SH-SY5Y (cell line): ENCODE data around the gene ENSA.

Source experiments
- GATA2 ChIP-seq: IDR thresholded peaks from 2 replicates; pipeline ENCODE4 v1.6.1; 2011; ENCODE audit warnings: mild to moderate bottlenecking, low read depth, low read length
- GATA3 ChIP-seq: IDR thresholded peaks from 2 replicates; pipeline ENCODE4 v1.6.1; 2011; ENCODE audit warnings: low read depth, mild to moderate bottlenecking, low read length, moderate library complexity

ENSA gene, protein sequence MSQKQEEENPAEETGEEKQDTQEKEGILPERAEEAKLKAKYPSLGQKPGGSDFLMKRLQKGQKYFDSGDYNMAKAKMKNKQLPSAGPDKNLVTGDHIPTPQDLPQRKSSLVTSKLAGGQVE

DNA sequence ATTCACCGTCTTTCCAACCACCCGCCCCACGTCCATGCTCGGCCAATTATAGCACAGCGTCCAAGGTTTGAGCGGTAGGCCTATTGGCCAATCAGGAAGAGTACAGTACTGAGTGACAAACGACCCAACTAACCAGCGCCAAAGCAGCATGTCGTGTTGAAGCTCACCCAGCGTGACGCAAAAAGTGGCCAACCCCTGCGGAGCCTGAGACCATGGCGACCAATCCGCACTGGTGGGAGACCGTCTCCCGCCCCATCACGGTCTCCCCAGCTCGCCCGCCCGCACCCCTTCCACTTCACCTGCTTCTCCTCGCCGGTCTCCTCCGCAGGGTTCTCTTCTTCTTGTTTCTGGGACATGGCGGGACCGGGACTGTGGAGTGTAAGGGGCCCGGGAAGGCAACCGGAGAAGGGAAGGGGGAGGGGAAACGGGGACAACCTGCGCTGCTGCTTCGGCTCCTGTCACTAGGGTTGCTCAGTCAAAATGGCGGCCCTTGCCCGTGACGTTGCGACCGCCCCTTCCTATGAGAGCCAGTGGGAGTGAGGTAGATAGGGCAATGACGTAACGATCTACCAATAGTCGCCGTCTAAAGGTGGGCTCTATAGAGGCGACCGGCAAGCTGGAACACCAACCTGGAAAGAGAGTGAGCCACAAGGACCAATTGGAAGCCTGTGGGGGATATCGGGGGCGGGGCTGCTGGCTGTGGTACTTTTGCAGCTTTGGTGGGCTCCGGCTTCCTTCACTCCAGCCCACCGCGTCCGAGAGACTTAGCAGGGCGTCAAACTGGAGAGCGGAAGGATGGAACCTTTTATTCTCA is at the start of gene ENSA:
Gene ENSA, minus strand, starts transcription at position 498 of the 814 bp plus-strand sequence. Its CDS starts 142 bp downstream, at position 356.
- TF ChIP-seq GATA3 (no peak), GATA2 (no peak)

DNA sequence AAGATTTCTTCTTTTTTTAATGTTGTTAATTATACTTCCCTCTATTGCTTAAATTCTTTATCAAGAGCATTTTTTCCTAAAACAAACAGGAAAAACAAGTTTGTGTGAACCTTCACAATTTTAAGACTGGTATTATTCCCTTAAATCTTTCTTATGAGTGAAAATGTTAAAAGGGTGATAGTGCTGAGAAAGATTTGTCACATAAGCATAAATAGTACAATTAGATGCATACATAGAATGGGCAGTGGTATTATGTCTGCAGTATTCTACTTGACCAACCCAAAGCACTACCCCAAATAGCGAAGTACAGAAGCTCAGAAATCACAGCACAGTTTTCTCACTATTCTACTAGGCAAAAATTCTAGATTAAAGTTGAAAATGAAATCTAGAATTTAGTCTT is 49.6 kb upstream of the ENSA start:
- no peak for TF ChIP-seq GATA2
- TF ChIP-seq GATA3: no peak

GRCh38 chr1:150674881-150675280 is 45.5 kb upstream of the ENSA start:
- no peak for TF ChIP-seq GATA2
- TF ChIP-seq GATA3: no peak

DNA sequence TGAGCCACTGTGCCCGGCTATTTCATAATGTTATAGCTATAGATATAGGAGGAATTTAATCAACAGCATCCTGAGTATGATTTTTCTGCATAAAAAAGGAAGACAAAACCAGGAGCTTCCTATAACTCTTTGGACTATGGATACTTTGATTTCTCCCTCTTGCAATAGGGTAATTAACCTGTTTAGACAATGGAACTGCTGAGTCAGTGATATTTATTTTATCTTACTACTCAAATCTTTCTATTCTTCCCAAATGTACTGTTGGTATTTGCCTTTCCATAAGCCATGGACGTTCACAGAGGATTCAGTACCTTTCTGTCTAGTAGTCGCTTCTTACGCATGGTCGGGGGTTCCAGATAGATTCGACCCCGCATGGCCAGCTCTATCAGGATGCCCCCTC is 33.9 kb upstream of the ENSA start:
- TF ChIP-seq GATA3 (no peak), GATA2 (no peak)

DNA sequence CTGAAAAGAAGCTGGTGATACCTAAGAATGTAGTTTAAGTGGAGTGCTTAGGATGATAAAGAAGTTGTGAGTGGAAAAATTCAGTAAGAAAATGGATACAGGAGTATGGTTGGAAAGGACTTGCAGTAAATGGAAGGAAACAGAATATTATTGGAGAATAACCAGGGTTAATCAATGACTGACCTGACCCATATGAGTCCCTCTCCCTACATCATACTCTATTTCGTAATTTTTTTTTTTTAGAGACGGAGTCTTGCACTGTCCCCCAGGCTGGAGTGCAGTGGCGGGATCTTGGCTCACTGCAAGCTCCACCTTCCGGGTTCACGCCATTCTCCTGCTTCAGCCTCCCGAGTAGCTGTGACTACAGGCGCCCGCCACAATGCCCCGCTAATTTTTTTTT is 33.4 kb upstream of the ENSA start:
- TF ChIP-seq GATA2 (no peak), GATA3 (no peak)

DNA sequence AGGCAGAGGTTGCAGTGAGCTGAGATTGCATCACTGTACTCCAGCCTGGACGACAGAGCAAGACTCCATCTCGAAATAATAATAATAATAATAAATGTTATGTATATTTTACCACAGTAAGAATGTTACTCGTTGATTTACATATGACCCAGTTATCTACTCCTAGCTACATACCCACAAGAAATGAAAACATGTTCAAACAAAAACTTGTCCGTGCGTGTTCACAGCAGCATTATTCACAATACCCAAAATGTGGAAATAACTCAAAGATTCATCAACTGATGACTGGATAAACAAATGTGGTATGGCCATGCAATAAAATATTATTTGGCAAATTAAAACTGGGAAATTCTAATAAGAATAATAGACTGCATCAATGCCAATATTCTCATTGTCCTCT is 31.7 kb upstream of the ENSA start:
- TF ChIP-seq GATA3 (no peak), GATA2 (no peak)

DNA sequence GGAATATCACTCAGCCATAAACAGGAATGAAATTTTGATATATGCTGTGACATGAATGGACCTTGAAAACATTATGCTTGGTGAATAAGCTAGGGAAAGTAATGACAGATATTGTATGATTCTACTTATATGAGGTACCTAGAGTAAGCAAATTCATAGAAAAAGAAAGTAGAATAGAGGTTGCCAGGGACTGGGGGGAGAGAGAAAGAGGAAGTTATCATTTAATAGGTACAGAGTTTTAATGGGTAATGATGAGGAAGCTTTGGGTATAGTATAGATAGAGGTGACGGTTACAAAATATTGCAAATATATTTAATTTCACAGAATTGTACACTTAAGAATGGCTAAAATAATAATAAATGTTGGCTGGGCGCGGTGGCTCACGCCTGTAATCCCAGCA is 31.2 kb upstream of the ENSA start:
- no peak for TF ChIP-seq GATA2

- no peak for TF ChIP-seq GATA3
- no peak for TF ChIP-seq GATA2
Measured at GRCh38 chr1:150650193-150650592, 20.8 kb upstream of the ENSA start.

DNA sequence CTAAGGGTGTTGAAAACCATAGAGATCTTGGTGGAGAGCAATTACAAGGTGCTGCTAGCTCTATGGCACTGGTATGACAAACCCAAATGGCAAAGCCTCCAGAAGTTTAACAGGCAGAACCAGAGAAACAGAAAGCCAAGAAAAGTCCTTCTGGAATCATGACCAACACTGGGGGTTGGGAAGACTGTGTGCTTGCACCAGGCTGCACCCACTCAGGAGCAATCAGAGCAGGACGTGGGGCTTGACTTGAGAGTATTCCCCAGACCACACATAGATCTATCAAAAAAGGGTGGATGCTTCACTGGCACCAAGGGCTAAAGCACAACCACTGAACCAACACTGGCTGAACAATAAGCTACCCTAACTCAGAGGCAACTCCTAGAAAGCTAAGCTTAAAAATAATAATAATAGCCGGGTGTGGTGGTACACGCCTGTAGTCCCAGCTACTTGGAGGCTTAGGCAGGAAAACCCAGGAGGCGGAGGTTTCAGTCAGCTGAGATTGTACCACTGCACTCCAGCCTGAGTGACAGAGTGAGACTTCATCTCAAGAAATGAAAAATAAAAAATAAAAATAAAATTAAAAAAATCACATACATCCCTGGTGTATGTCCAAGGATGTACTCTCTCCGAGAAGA is 20.1 kb upstream of the ENSA start:
- no peak for TF ChIP-seq GATA2

DNA sequence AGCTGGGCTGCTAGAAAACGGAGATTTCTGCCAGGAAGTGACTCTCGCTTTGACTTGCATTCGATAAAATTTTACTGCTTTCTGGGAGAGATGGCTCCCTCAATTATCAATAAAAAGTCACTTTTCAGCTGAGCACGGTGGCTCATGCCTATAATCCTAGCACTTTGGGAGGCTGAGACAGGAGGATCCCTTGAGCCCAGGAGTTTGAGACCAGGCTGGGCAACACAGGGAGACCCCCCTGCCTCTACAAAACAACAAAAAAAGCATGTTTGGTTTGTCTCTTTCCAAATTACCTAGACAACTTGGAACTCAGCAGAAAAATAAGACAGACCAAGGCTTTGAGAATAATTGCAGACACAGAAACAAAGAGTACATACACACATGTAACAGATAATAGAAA is 12.9 kb upstream of the ENSA start:
- TF ChIP-seq GATA2 (no peak), GATA3 (no peak)

- TF ChIP-seq GATA3: no peak
- TF ChIP-seq GATA2: no peak
Measured at GRCh38 chr1:150628766-150629114, 672 bp downstream of the ENSA start.

DNA sequence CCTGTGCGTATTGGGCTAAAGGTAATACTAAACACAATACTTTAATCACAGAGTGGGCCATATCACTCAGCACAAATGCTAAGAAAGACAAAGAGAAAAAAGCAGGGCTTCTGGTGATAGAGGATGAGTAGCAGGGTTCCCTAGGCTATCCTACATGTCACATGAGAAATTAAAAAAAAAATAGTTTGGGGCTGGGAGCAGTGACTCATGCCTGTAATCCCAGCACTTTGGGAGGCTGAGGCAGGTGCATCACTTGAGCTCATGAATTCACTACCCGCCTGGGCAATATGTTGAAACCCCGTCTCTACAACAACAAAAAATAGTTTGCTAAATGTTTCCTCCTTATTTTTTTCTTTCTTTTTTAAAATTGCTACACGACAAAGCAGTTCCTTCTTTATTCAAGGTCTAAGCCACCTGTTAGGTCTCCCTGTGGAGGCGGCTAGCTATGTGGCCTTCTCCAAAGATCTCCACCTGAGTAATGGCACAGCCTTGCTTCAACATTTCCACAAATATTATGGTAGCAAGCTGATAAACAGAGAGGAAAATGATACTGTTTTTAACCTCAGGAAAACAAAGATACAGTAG is 1.5 kb downstream of the ENSA start:
- TF ChIP-seq GATA3 (no peak), GATA2 (no peak)

DNA sequence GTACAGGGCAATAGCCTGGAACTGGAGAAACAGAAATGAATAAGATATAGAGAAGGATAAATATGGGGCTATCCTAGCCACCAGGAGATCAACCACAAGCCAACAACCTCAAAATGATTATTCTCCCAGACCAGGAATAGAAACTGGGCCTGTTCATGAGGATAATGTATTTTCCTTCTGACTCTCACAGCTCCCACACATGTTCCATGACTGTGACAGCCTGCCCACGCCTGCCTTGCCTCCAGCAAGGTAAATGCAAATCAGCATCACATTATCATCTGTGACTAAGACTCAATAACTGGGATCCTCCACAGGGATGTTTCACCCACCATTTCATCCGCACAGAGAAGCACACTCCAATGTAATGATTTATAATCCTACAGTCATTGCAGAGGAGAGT is 3.3 kb downstream of the ENSA start:
- no peak for TF ChIP-seq GATA3

- TF ChIP-seq GATA3 (no peak), GATA2 (no peak)
Measured at GRCh38 chr1:150622303-150622975, 7.0 kb downstream of the ENSA start.

- TF ChIP-seq GATA3 (no peak), GATA2 (no peak)
Measured at GRCh38 chr1:150621497-150622302, 7.7 kb downstream of the ENSA start.
